ENCODE measurements around the gene CRB3. TPM values are rescaled to one million over a fixed set of nuclear protein-coding genes. Genes with fewer than 3 reads are reported as not detected.
A peak's percentile ranks its signal among the peaks of the same experiment; 100 is the strongest.

The CRB3 gene
- total RNA-seq, 1 experiment from 2014 or later, result 0.34 TPM

GRCh38 chr19:6484831-6485230 lies 20.8 kb downstream of the CRB3 start:
- no peak overlapping the region for H3K4me3 ChIP-seq (ENCODE audit: low read length)
- peaks cover 14% of the 10 kb centered on the region for H3K79me2 ChIP-seq (ENCODE audit: low read length)
- H4K20me1 ChIP-seq (ENCODE audit: insufficient read depth, low read depth, low read length), result no peaks in the 10 kb centered on the region
- no peaks in the 10 kb centered on the region for H3K9me2 ChIP-seq (replicated peaks; ENCODE audit: insufficient read depth, low read length)
- no peak overlapping the region for H2AFZ ChIP-seq (ENCODE audit: low read length)
- no peak overlapping the region for H3K9ac ChIP-seq (ENCODE audit: low read length)
- H3K27me3 ChIP-seq (ENCODE audit: low read length), result no peaks in the 10 kb centered on the region
- no peak for DNase-seq
- no peaks in the 10 kb centered on the region for H3K9me3 ChIP-seq (ENCODE audit: low read length)
- H3K27ac ChIP-seq (ENCODE audit: low read length), result no peak overlapping the region
- no peak overlapping the region for H3K4me2 ChIP-seq (ENCODE audit: low read depth, low read length, poor library complexity, severe bottlenecking)
- H3K4me1 ChIP-seq (ENCODE audit: low read length), result peaks cover 26% of the 10 kb centered on the region
- H3K36me3 ChIP-seq (ENCODE audit: insufficient read depth, low read length), result no peaks in the 10 kb centered on the region

GRCh38 chr19:6489278-6490061 lies 25.4 kb downstream of the CRB3 start:
- Histone ChIP-seq H3K79me2 (ENCODE audit: low read length) (no peaks in the 10 kb centered on the region), H3K4me1 (ENCODE audit: low read length) (peaks cover 13% of the 10 kb centered on the region), H3K27ac (ENCODE audit: low read length) (peak overlapping the region; percentile 52), H3K9ac (ENCODE audit: low read length) (peak overlapping the region; percentile 76), H2AFZ (ENCODE audit: low read length) (peak overlapping the region; percentile 92), H3K27me3 (ENCODE audit: low read length) (no peaks in the 10 kb centered on the region), H3K4me3 (ENCODE audit: low read length) (peak overlapping the region; percentile 70), H3K9me2 (replicated peaks; ENCODE audit: insufficient read depth, low read length) (no peaks in the 10 kb centered on the region), H3K9me3 (ENCODE audit: low read length) (no peaks in the 10 kb centered on the region), H3K36me3 (ENCODE audit: insufficient read depth, low read length) (no peaks in the 10 kb centered on the region), H3K4me2 (ENCODE audit: low read depth, low read length, poor library complexity, severe bottlenecking) (peak overlapping the region; percentile 83), H4K20me1 (ENCODE audit: insufficient read depth, low read depth, low read length) (no peaks in the 10 kb centered on the region)
- peak; percentile 90 for DNase-seq

DNA sequence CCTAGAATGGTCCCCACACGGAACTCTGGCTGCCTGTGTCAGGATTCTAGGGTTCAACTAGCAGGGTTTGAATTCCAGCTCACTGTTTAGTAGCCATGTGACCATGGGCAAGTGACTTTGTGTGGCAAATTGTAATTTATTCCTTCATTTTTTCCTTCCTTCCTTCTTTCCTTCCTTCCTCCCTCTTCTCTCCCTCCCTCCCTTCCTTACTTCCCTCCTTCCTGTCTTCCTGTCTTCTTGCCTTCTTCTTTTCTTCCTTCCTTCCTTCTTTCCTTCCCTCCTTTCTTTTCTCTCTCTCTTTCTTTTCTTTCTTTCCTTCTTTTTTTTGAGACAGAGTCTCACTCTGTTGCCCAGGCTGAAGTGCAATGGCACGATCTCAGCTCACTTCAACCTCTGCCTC lies 26.1 kb downstream of the CRB3 start:
- H4K20me1 ChIP-seq (ENCODE audit: insufficient read depth, low read depth, low read length), result no peaks in the 10 kb centered on the region
- H3K27ac ChIP-seq (ENCODE audit: low read length), result peak overlapping the region; percentile 52; the same call in 1 of the 2 replicates
- H3K4me3 ChIP-seq (ENCODE audit: low read length), result peak overlapping the region; percentile 70
- H3K79me2 ChIP-seq (ENCODE audit: low read length), result no peaks in the 10 kb centered on the region
- H3K9ac ChIP-seq (ENCODE audit: low read length), result peak overlapping the region; percentile 76
- no peaks in the 10 kb centered on the region for H3K9me2 ChIP-seq (replicated peaks; ENCODE audit: insufficient read depth, low read length)
- peak overlapping the region; percentile 83 for H3K4me2 ChIP-seq (ENCODE audit: low read depth, low read length, poor library complexity, severe bottlenecking)
- H3K27me3 ChIP-seq (ENCODE audit: low read length), result no peaks in the 10 kb centered on the region
- no peaks in the 10 kb centered on the region for H3K9me3 ChIP-seq (ENCODE audit: low read length)
- peaks cover 13% of the 10 kb centered on the region for H3K4me1 ChIP-seq (ENCODE audit: low read length)
- DNase-seq, result peak; percentile 49
- H2AFZ ChIP-seq (ENCODE audit: low read length), result peak overlapping the region; percentile 92
- no peaks in the 10 kb centered on the region for H3K36me3 ChIP-seq (ENCODE audit: insufficient read depth, low read length)

DNA sequence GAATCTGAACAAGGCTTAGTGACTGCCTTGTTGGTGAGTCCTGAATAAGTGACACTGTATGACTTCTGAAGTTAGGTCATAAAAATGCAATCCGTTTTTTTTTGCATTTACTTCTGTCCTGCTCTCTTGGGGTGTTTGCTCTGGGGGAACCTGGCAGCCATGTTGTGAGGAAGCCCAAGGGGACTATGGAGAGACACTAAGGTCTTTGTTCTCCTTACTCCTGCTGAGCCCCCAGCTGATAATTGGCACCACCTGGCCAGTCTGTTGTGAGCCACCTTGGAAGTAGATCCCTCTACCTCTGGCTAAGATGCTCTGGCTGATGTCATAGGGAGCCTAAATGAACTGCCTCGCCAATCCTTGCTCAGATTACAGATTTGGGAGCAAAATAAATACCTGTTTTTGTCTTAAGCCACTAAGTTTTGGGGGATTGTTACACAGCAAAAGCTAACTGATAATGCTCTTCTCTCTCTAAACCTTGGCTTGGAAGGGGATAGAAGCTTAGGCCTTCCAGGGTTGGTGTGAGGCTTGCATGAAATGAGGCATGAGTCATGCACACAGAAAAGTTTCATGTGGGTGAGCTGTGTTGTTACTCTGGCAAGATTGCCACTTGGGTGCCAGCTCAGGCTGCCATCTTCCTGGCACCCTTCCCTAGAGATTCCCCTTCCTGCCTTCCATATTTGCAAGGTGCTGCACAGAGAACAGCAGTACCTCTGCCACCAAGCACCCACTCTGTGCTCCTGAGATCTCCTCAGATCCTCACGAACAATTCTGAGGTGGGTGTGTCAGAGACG lies 27.9 kb downstream of the CRB3 start:
- Histone ChIP-seq H3K27ac (ENCODE audit: low read length) (no peak overlapping the region), H3K9ac (ENCODE audit: low read length) (no peak overlapping the region), H3K79me2 (ENCODE audit: low read length) (no peaks in the 10 kb centered on the region), H3K9me2 (replicated peaks; ENCODE audit: insufficient read depth, low read length) (no peaks in the 10 kb centered on the region), H3K4me1 (ENCODE audit: low read length) (peaks cover 13% of the 10 kb centered on the region), H3K27me3 (ENCODE audit: low read length) (no peaks in the 10 kb centered on the region), H3K36me3 (ENCODE audit: insufficient read depth, low read length) (no peaks in the 10 kb centered on the region), H3K9me3 (ENCODE audit: low read length) (no peaks in the 10 kb centered on the region), H3K4me2 (ENCODE audit: low read depth, low read length, poor library complexity, severe bottlenecking) (no peak overlapping the region), H2AFZ (ENCODE audit: low read length) (no peak overlapping the region), H3K4me3 (ENCODE audit: low read length) (no peak overlapping the region), H4K20me1 (ENCODE audit: insufficient read depth, low read depth, low read length) (no peaks in the 10 kb centered on the region)
- DNase-seq, result no peak

DNA sequence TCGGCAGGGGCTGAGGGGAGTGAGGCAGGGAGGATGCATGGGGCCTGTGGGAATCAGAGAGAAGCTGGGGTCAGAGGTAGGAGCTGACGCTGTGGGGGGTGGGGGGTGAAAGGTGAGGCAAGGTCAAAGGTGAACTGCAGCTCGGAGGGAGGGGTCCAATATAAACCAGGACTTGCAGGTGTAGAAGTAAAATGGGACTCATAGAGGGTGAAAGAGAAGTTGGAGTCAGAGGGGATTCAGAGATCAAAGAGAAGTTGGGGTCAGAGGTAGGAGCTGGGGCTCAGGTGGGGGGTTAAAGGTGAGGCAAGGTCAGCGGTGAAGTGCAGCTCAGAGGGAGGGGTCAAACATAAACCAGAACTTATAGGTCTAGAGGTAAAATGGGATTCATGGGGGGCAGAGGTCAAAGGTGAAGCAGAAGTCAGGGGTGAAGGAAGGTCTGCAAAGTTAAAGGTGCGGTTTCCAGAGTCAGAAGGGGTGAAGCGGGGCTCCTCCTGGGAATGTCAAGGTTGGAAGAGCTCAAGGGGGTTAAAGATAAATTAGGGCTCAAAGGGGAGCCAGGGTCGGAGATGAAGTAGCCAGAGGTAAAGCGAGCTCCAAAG lies 30.5 kb downstream of the CRB3 start:
- no peaks in the 10 kb centered on the region for H3K36me3 ChIP-seq (ENCODE audit: insufficient read depth, low read length)
- DNase-seq, result peak; percentile 23
- no peak overlapping the region for H2AFZ ChIP-seq (ENCODE audit: low read length)
- no peaks in the 10 kb centered on the region for H3K79me2 ChIP-seq (ENCODE audit: low read length)
- H3K27ac ChIP-seq (ENCODE audit: low read length), result no peak overlapping the region
- H3K9me3 ChIP-seq (ENCODE audit: low read length), result no peaks in the 10 kb centered on the region
- no peaks in the 10 kb centered on the region for H3K27me3 ChIP-seq (ENCODE audit: low read length)
- H3K9ac ChIP-seq (ENCODE audit: low read length), result no peak overlapping the region
- H4K20me1 ChIP-seq (ENCODE audit: insufficient read depth, low read depth, low read length), result no peaks in the 10 kb centered on the region
- H3K4me2 ChIP-seq (ENCODE audit: low read depth, low read length, poor library complexity, severe bottlenecking), result no peak overlapping the region
- no peak overlapping the region for H3K4me3 ChIP-seq (ENCODE audit: low read length)
- no peaks in the 10 kb centered on the region for H3K9me2 ChIP-seq (replicated peaks; ENCODE audit: insufficient read depth, low read length)
- H3K4me1 ChIP-seq (ENCODE audit: low read length), result peaks cover 8% of the 10 kb centered on the region

GRCh38 chr19:6495947-6496346 lies 31.9 kb downstream of the CRB3 start:
- Histone ChIP-seq H3K79me2 (ENCODE audit: low read length) (no peaks in the 10 kb centered on the region), H3K27ac (ENCODE audit: low read length) (no peak overlapping the region), H3K9ac (ENCODE audit: low read length) (no peak overlapping the region), H3K27me3 (ENCODE audit: low read length) (no peaks in the 10 kb centered on the region), H3K36me3 (ENCODE audit: insufficient read depth, low read length) (no peaks in the 10 kb centered on the region), H3K4me1 (ENCODE audit: low read length) (no peaks in the 10 kb centered on the region), H3K9me2 (replicated peaks; ENCODE audit: insufficient read depth, low read length) (no peaks in the 10 kb centered on the region), H2AFZ (ENCODE audit: low read length) (no peak overlapping the region), H3K9me3 (ENCODE audit: low read length) (no peaks in the 10 kb centered on the region), H4K20me1 (ENCODE audit: insufficient read depth, low read depth, low read length) (no peaks in the 10 kb centered on the region), H3K4me2 (ENCODE audit: low read depth, low read length, poor library complexity, severe bottlenecking) (no peak overlapping the region), H3K4me3 (ENCODE audit: low read length) (no peak overlapping the region)
- peak; percentile 22 for DNase-seq

DNA sequence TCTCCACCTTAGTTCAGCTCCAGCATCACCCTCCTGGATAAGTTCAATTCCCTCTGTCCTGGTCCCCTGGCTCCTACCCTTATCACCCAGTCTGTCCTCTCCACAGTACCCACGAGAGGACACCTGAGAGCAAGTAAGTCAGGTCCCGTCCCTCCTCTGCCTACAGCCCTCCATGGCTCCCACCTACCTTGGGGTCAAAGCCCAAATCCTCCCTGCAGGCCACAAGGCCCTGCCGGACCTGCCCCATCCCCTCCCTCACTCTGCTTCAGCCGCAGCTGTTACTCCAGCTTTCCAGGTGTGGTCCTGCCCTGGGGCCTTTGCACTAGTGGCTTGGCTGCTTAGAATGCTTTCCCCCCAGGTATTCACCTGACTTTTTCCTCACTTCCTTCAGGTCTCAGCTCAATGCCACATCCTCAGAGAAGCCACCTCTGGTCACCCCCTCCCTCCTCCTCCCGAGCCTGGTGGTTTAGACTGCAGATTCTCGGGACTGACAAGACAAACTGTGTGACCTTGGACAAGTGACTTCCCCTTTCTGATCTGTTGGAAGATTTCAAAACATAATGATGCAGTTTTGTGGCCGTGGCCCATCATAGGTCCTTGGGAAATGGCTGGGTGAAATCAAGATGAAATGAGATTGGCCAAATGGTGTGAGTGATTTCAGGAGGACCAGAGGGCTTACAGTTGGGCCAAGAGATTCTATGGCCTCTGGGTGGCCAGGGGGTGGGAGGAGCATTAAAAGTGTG lies 34.4 kb downstream of the CRB3 start:
- no peaks in the 10 kb centered on the region for H4K20me1 ChIP-seq (ENCODE audit: insufficient read depth, low read depth, low read length)
- no peaks in the 10 kb centered on the region for H3K79me2 ChIP-seq (ENCODE audit: low read length)
- H3K9ac ChIP-seq (ENCODE audit: low read length), result no peak overlapping the region
- H2AFZ ChIP-seq (ENCODE audit: low read length), result no peak overlapping the region
- H3K4me1 ChIP-seq (ENCODE audit: low read length), result peaks cover 11% of the 10 kb centered on the region
- no peaks in the 10 kb centered on the region for H3K27me3 ChIP-seq (ENCODE audit: low read length)
- no peak overlapping the region for H3K4me3 ChIP-seq (ENCODE audit: low read length)
- no peaks in the 10 kb centered on the region for H3K9me2 ChIP-seq (replicated peaks; ENCODE audit: insufficient read depth, low read length)
- H3K4me2 ChIP-seq (ENCODE audit: low read depth, low read length, poor library complexity, severe bottlenecking), result no peak overlapping the region
- no peaks in the 10 kb centered on the region for H3K9me3 ChIP-seq (ENCODE audit: low read length)
- no peaks in the 10 kb centered on the region for H3K36me3 ChIP-seq (ENCODE audit: insufficient read depth, low read length)
- DNase-seq, result peak; percentile 43
- no peak overlapping the region for H3K27ac ChIP-seq (ENCODE audit: low read length)

Data from Karpas-422 (cell line).